GM12874 (cell line): Measurements from ENCODE around the gene CCDC175.

Experiments used
- TF ChIP-seq, protein P1 (sequence below): IDR thresholded peaks from 2 replicates; pipeline ENCODE4 v1.5.1; 2011; ENCODE audit warnings: low read depth, mild to moderate bottlenecking, control low read depth, low read length, moderate library complexity; ENCODE audit not compliant: insufficient read depth

The CCDC175 gene

DNA sequence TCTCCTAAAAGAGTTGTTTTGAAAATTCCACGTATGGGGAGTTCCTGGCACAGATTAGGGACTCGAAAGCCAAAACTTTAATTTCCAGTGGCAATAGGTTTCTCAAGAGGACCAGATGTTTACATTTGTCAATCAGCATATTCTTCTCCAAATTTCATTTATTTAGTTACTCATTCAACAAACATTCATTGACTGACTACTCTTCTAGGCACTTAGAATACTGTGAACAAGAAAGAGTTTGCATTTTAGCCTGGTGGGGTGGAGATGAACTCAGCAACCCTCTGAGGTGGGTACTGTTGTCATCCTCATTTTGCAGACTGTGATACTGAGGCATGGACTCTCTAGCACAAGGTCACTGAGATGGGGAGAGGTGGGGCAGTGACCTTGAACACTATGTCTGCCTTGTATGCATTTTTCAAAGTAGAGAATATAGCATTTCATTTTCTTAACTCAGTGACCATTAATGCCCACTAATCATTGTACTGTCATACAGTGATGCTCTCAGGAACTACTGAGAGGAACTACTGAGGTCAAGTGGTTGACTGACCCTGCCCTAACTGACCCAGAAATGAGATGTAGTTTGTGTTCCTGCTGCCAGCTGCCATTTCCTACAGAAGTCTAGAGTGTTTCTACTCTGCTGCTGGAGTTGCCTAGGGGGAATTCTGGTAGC is 94.6 kb downstream of the CCDC175 start:
- TF ChIP-seq, protein P1, sequence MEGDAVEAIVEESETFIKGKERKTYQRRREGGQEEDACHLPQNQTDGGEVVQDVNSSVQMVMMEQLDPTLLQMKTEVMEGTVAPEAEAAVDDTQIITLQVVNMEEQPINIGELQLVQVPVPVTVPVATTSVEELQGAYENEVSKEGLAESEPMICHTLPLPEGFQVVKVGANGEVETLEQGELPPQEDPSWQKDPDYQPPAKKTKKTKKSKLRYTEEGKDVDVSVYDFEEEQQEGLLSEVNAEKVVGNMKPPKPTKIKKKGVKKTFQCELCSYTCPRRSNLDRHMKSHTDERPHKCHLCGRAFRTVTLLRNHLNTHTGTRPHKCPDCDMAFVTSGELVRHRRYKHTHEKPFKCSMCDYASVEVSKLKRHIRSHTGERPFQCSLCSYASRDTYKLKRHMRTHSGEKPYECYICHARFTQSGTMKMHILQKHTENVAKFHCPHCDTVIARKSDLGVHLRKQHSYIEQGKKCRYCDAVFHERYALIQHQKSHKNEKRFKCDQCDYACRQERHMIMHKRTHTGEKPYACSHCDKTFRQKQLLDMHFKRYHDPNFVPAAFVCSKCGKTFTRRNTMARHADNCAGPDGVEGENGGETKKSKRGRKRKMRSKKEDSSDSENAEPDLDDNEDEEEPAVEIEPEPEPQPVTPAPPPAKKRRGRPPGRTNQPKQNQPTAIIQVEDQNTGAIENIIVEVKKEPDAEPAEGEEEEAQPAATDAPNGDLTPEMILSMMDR = no peak

DNA sequence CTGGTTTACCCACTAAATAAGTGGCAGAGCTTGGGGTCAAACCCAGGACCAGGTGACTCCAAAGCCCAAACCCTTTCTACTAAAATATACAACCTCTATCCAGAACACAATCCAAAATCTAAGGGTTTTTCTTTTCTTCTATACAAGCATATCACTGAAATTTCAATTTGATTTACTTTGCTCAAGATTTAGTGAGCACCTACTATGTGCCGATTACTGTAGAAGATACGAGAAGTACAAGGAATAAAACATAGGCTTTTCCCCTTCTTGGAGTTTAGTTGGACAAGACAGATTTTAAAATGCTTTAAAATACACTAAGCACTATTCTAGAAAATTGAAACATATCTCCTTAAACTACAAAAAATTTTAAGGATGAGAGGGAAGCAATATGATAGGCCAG is 95.2 kb downstream of the CCDC175 start:
- TF ChIP-seq, protein P1 = no peak

DNA sequence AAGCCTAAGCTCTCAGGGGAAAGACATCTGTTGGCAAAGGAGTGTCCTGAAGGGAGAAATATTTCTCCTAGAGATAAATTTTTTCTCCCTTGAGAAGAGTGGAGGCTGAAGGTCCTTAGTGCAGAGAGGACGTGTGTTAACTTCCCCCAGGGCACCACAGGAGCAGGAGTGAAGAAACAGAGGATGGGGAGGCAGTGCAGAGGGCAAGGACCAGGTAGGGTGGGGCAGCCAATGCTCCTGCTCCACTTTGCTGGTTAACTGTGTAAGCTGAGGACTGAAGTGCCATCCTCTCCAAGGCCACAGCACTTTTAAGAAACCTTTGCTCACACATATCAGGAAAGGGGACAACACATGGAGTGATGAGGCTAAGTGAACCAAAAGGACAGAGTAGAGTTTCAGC is 96.4 kb downstream of the CCDC175 start:
- TF ChIP-seq, protein P1 = no peak

DNA sequence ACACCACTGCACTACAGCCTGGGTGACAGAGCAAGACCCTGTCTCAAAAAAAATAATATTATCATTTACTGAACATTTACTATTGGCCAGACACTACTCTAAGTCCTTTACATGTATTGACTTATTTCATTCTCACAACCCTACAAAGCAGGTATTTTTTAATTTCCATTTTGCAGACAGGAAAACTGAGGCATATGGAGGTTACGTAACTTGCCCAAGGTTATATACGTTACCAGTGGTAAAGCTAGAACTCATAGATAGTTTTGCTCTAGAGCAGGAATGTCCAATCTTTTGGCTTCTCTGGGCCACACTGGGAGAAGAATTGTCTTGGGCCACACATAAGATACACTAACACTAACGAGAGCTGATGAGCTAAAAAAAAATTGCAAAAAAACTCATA is 98.1 kb downstream of the CCDC175 start:
- TF ChIP-seq, protein P1 = no peak

DNA sequence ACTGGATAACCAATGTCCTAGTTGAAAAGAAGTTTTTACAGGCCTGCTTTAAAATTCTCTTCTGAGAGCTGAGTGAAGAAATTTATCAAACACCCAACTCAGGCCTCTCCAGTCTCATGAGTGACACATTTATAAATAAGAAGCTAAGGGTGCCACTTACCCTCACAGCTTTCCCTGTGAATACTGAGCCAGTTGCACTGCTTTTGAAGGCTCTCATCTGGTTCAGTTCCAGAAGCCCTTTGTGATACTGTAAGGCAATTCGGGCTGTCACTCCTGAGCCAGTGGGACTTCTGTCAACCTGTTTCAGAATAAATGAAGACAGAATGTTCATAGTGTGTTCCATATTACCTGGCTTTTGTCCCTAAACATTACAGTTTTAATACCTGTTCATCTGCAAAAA is 100.9 kb downstream of the CCDC175 start:
- TF ChIP-seq, protein P1 = no peak

DNA sequence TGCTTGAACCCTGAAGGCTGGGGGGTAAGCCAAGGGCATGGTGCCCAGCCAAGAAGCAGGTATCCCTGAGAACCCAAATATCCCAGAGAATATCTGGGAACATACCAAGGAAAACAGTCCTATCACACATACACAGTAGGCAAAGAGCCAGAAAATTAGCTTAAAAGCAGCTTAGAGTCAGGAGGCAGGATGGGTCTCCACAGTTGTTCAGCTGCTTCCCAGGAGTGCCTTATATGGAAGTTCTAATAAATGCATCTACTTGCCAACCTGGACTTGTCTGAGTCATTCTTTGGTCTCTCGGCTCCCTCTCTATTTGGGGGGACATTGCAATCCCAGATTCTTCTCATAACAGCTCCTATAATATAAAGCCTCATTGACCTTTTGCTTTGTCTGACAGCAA is 102.4 kb downstream of the CCDC175 start:
- TF ChIP-seq, protein P1 = no peak

DNA sequence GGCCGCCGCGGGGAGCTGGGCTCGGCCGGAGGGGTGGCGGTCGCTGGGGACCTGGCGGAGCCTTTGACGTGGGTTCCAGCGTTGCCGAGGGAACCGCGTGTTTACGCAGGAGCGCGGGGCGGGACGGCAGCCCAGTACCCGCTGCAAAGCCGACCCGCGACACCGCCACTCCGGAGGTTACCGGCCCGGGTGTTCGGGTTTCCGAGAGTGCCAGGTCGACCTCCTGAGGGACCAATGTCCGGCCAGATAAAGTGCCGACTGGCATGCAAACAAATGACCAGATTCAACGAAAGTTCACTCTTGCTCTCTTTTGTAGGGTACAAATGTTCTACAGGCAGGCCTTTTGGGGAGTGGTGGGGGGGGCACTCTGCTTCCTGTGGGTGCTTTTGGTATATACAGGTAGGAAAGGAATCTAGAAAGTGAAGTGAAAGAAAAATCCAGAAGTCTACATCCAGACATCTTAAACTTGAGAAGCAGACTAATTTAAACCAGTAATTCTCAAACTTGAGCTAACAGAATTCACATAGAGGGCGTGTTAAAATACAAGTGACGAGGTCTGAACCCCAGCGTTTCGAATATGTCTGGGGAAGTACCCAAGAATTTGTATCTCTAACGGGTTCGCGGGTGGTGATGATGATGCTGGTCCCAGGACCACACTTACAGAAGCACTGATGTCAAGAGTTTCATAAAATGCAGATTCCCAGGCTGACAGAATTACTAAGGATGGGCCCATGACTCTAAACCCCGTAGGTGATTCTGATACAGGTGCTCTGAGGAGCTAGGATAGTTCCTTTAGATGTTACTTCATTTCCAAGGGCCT is 111.1 kb downstream of the CCDC175 start, which contains the start of gene GPR135:
Gene GPR135, minus strand, starts transcription at position 65 of the 820 bp plus-strand sequence. CDS start 154 bp downstream, outside the sequence.
- TF ChIP-seq, protein P1 = no peak
